ENCODE results near the gene PROM1.

The PROM1 gene

DNA sequence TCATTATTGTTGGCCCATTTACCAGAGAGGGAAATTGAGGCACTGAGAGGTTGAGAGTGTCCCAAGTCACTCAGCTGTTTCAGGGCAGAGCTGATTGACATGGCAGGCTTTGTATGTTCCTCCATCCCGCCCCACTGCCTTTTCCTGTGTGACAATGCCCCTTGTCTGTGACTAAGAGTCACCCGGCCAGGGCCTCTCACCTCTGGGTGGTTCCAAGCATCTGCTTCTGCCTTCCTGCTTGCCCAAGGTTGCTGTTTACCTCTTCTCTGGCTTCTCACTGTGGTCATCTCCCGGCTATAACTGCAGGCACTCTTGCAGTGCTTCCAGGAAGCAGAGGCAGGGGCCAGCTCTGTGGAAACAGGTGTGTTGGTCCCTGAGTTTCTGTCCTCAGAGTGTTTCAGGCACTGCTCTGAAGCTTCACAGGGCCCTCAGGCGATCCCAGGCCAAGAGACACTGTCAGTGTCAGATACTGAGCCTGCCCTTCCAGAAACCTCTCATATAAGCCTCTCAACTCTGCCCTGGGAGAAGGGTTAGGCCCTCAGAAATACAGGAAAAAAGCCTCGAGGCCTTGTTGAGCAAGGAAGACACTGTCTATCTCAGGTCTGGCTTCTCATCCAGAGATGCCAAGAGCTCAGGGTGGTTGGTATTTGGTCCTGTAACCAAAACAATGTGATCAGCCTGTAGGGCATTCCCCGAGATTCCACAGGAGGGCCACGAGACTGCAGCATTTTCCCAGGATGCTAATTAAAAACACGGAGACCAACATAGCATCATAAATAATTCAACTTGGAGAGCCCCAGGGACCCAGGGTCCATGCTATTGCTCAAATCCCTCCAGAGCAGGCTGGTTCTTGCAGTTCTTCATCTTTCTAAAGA is 42.0 kb upstream of the PROM1 start:
- no peak for DNase-seq
- Mint-ChIP-seq H3K4me1 (peaks cover 4% of the 10 kb centered on the region), H3K27me3 (ENCODE audit: low read depth, poor library complexity) (peaks cover 20% of the 10 kb centered on the region)

DNA sequence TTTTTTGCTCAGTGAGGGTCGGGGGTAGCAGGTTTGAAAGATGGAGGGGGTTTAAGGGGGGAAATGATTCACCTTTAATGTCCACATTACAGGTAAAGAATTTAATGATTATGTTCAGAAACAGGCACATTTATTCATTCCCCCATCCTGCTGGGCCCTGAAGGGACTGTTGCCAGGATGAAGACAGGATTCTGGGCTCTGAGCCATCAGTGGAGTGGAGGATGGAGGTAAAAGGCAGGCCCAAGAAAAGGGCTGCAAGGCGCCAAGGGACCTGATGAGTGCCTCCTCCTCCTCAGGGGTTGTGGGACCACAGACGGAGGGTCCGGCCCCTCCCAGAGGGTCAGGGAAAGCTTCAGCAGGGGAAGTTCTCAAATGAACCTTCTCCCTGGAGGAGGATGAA is 40.4 kb upstream of the PROM1 start:
- no peaks in the 10 kb centered on the region for H3K36me3 Mint-ChIP-seq (ENCODE audit: low read depth)

More for the DNA sequence above, 42.0 kb upstream of the PROM1 start:
- Mint-ChIP-seq H3K4me3 (no peak overlapping the region), H3K27ac (no peak overlapping the region), H3K36me3 (ENCODE audit: low read depth) (no peaks in the 10 kb centered on the region), H3K9me3 (no peaks in the 10 kb centered on the region)
- no peak for TF ChIP-seq CTCF (IDR thresholded peaks at IDR 0.05)

DNA sequence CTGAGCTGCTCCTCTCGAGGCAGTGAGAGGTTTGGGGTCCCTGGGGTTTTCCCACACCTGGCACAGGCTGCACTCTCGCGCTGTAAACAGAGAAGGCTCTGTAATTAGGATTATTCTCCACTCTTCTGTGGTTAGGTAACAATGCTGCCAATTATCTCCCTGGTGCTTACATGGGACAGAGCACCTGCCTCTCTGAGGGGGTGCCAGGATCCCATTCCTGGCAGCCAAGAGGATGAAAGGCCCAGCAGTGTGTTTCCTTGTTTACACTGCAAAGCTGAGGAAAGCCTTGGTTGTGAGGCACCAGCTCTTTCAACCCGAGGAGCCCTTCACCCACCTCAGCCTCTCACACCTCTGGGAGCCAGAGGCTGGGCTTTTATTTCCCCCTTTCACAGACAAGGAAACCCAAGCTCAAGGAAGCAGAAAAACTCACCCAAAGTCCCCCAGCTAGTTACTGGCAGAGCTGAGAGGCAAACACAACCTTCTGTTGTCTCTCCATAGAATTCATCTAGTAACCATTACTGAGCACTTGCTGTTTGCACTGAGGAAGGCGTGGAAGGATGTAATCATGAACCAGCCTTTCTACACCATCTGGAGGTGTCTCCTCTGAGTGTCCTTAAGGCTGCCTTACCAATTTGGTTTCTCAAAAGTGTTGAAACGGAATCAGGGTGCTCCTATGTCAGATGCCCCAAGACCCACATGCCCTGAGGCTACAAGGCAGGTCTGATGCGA is 39.7 kb upstream of the PROM1 start:
- no peak overlapping the region for H3K27ac Mint-ChIP-seq
- no peak overlapping the region for H3K4me3 Mint-ChIP-seq
- H3K27me3 Mint-ChIP-seq (ENCODE audit: low read depth, poor library complexity), result peaks cover 15% of the 10 kb centered on the region
- DNase-seq, result no peak
- H3K36me3 Mint-ChIP-seq (ENCODE audit: low read depth), result no peaks in the 10 kb centered on the region
- peaks cover 4% of the 10 kb centered on the region for H3K4me1 Mint-ChIP-seq
- TF ChIP-seq CTCF (IDR thresholded peaks at IDR 0.05), result no peak
- H3K9me3 Mint-ChIP-seq, result no peaks in the 10 kb centered on the region

More for the DNA sequence above, 40.4 kb upstream of the PROM1 start:
- peaks cover 4% of the 10 kb centered on the region for H3K4me1 Mint-ChIP-seq
- H3K27me3 Mint-ChIP-seq (ENCODE audit: low read depth, poor library complexity), result peaks cover 20% of the 10 kb centered on the region
- TF ChIP-seq CTCF (IDR thresholded peaks at IDR 0.05), result no peak
- DNase-seq, result no peak
- no peaks in the 10 kb centered on the region for H3K9me3 Mint-ChIP-seq
- H3K4me3 Mint-ChIP-seq, result no peak overlapping the region
- H3K27ac Mint-ChIP-seq, result no peak overlapping the region

- no peaks in the 10 kb centered on the region for H3K9me3 Mint-ChIP-seq
- H3K27me3 Mint-ChIP-seq (ENCODE audit: low read depth, poor library complexity), result peaks cover 10% of the 10 kb centered on the region
- no peak overlapping the region for H3K27ac Mint-ChIP-seq
- H3K4me1 Mint-ChIP-seq, result peaks cover 4% of the 10 kb centered on the region
- DNase-seq, result no peak
- no peak overlapping the region for H3K4me3 Mint-ChIP-seq
- H3K36me3 Mint-ChIP-seq (ENCODE audit: low read depth), result no peaks in the 10 kb centered on the region
- no peak for TF ChIP-seq CTCF (IDR thresholded peaks at IDR 0.05)
Measured at GRCh38 chr4:16122784-16123183, 39.0 kb upstream of the PROM1 start.

DNA sequence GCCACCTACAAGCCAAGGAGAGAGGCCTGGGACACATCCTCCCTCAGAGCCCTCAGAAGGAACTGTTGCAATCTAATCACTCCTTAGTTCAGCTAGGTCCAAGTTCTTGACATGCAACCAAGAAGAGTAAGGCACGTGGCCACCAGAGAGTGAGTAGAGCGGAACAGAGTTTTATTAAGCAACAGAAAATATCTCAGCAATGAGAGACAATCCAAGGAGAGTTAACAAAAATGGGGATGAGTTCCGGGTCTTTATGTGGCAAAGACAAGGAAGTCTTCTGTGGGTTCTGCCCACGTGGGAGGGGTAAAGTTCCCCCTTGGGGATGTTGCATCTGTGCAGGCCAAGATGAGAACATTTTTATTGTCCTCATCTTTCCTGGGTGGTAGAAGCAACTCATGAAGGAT is 38.5 kb upstream of the PROM1 start:
- no peak overlapping the region for H3K27ac Mint-ChIP-seq
- H3K4me3 Mint-ChIP-seq, result no peak overlapping the region
- no peak for DNase-seq
- no peak for TF ChIP-seq CTCF (IDR thresholded peaks at IDR 0.05)
- no peaks in the 10 kb centered on the region for H3K9me3 Mint-ChIP-seq
- peaks cover 4% of the 10 kb centered on the region for H3K4me1 Mint-ChIP-seq
- H3K36me3 Mint-ChIP-seq (ENCODE audit: low read depth), result no peaks in the 10 kb centered on the region
- peaks cover 11% of the 10 kb centered on the region for H3K27me3 Mint-ChIP-seq (ENCODE audit: low read depth, poor library complexity)
